ENCODE data around the gene MAP3K1.
A peak's percentile ranks its signal among the peaks of the same experiment; 100 is the strongest.
"Not testable (repeated sequence)": the region's sequence is repeated elsewhere in the genome, so short reads cannot be mapped to it uniquely, and the experiment has no call there.

The MAP3K1 gene

GRCh38 chr5:56814963-56815657, at the start of gene MAP3K1:
TSS of gene MAP3K1 (plus strand) at chr5:56815549. CDS start at chr5:56815574, 25 bp downstream.
- peak; percentile 80 for DNase-seq

GRCh38 chr5:56766926-56767325, 48.4 kb upstream of the MAP3K1 start:
- no peak for DNase-seq

- no peak for DNase-seq
These were observed 45.3 kb upstream of the MAP3K1 start for GRCh38 chr5:56769875-56770604.

- DNase-seq: no peak
These were observed 42.6 kb upstream of the MAP3K1 start for GRCh38 chr5:56772767-56773166.

- no peak for DNase-seq
These were observed 40.4 kb upstream of the MAP3K1 start for GRCh38 chr5:56774957-56775356.

DNA sequence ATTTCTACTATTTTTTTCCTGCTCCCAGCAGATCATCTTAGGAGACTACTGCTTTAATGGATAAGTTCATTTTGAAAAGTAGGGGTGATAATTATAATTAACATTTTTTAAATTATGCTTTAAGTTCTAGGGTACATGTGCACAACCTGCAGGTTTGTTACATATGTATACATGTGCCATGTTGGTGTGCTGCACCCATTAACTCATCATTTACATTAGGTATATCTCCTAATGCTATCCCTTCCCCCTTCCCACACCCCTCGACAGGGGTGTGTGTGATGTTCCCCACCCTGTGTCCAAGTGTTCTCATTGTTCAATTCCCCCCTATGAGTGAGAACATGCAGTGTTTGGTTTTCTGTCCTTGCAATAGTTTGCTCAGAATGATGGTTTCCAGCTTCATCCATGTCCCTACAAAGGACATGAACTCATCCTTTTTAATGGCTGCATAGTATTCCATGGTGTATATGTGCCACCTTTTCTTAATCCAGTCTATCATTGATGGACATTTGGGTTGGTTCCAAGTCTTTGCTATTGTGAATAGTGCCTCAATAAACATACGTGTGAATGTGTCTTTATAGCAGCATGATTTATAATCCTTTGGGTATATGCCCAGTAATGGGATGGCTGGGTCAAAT, 39.0 kb upstream of the MAP3K1 start:
- not testable (repeated sequence) for DNase-seq

DNA sequence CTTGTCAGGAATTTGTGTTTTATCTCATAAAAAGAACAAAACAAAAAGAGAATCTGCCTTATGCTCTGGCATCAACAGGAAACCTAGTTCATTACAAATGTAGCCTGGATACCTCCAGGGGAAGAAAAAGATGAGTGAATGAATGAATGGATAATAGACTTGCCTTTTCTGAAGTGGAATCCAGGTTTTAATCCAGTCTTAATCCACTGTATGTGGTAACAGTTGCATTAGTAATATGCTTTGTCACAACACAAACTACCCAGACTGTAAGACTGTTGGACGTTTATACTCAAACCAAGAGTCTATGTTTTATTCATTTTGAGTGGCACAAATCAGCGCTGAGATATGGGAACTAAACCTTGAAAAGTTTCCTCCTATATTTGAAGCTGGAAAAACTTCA, 32.1 kb upstream of the MAP3K1 start:
- DNase-seq: no peak

DNA sequence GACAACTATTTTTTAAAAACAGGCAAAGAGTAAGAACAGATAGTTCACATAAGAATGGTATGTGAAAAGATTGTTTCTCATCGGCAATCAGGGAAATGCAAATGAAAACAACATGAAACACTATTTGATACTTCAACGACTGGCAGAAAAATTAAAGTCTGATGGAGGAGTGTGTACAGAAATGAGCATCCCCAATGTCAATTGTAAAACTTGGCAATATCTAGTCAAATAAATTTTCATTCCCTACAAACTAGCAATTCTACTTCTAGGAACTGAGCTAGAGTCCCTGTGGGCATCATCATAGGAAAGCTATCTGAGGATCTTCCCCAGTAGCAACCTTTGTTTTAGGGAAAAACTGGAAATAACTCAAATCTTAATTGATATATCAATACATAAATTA, 29.0 kb upstream of the MAP3K1 start:
- no peak for DNase-seq

- no peak for DNase-seq
These were observed 24.0 kb upstream of the MAP3K1 start for GRCh38 chr5:56791396-56791795.

DNA sequence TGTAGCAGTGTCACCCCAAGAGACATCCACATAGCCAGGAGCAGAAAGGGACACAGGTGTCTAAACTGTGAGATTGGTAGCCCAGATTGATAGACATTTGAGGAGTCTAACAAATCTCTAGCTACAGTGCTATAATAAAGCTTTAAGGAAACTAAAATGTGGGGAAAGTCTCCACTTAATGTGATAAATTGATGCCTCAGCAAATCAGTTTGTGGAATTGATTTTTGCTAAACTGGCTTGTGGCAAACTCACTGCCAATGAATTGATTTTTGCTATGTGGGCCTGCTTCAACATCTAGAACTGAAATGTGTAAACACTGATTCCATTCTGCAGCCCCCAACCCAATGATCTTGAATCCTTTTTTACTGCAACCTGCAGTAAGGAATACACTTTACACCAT, 16.8 kb upstream of the MAP3K1 start:
- DNase-seq: no peak

- DNase-seq: no peak
These were observed 15.2 kb upstream of the MAP3K1 start for GRCh38 chr5:56800186-56800585.

DNA sequence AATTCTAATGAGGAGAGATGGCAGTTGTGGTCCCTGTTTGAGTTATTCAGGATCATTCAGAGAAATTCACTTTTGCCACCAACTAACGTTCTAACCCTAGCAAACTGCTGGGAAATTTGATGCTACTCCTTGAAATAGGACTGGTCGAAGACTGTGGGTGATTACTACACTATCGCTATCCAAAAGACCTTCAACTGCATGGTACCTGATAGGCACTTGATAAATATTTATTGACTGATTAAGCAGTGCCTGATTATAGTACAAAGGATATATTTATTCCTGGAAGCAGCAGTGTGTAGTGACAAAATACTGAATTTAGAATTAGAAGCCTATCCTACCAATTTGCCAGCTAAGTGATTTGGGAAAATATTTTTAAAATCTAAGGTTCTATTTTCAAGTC, 14.1 kb upstream of the MAP3K1 start:
- DNase-seq: no peak

- no peak for DNase-seq
These were observed 13.1 kb upstream of the MAP3K1 start for GRCh38 chr5:56802205-56802604.

GRCh38 chr5:56803025-56803424, 12.3 kb upstream of the MAP3K1 start:
- DNase-seq: no peak

DNA sequence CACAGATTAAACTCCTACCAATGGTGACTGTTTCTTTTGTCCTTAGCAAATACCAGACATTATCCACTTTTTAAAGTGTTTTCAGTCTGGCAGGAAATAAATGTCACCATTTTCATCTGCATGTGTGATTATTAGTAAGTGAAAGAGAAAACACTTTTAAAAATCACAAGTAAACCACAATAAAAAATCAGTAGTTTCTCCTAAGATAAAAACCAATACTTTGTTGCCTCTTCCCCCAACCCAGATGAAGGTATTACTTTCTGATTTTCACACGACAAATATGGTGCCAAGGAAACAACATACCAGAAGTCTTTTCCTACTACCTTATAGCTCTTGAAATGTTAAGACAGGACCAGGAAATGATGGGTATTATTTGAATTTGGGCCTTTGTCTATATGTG, 11.5 kb upstream of the MAP3K1 start:
- no peak for DNase-seq

- no peak for DNase-seq
These were observed 7.7 kb upstream of the MAP3K1 start for GRCh38 chr5:56807679-56808078.

DNA sequence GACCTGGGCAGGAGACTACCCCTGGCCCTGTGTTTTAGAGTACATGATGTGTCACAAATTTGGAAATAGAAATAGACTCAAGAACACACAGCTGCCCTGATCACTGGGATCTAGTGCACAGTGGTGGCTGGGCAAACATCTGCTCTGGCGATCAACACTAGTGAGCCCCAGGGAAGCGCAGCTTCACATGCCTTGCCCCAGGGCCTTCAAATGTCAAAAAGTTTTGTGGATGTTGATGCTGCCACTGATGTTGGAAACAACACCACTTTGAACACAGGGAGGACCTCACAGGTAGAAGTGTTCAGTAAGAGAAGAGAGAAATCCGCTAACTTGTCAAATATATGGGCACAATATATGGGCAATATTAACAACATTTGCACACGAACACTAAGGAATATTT, 7.1 kb upstream of the MAP3K1 start:
- no peak for DNase-seq

GRCh38 chr5:56810826-56811225, 4.5 kb upstream of the MAP3K1 start:
- DNase-seq: no peak

- no peak for DNase-seq
These were observed 3.2 kb upstream of the MAP3K1 start for GRCh38 chr5:56812110-56812509.

DNA sequence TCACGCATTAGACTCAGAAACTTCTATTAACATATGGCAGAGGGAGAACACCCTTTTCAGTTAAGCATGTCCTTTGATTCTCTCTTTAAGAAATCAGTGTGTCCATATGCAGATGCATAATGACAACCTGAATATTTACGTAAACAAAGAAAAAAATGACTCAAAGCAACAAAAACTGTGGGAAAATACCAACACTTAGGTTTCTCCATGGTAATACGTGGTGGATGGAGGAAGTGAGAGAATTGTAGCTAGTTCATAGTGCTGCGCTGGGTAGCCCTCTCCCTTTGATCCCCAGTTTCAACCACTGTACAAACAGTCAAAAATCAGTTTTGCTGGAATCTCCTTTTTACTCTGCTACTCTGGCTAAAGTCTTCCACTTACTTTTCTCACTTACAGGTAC, 2.0 kb upstream of the MAP3K1 start:
- no peak for DNase-seq

GRCh38 chr5:56814361-56814962, 887 bp upstream of the MAP3K1 start:
- DNase-seq: no peak

- peak; percentile 43 for DNase-seq
These were observed 553 bp downstream of the MAP3K1 start for GRCh38 chr5:56815658-56816545.

Data from stimulated activated CD4-positive, alpha-beta T cell treated with anti-CD3 and anti-CD28 coated beads, Interleukin-12 subunit alpha, Interleukin-12 subunit beta, amount 100 ng/mL, for 4 hours (primary cell).